ENCODE results near the gene ANKRD18A.

DNA sequence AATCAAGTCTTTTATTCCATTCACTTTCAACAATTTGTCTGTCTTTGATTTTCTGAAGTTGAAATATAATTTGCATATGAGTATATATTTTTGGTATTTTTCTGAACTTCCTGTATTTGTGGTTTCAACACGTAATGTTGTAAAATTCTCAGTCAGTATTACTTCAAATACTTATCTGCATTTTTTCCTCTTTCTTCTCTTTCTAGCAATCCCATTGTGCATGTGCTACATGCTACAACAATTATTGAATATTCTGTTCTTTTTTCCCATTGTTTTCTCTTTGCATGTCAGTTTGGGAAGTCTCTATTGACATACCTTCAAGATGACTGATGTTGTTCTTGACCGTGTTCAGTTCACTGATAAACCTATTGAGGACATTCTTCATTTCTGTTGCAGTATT is 5.6 kb upstream of the ANKRD18A start:
- TF ChIP-seq, protein P1, sequence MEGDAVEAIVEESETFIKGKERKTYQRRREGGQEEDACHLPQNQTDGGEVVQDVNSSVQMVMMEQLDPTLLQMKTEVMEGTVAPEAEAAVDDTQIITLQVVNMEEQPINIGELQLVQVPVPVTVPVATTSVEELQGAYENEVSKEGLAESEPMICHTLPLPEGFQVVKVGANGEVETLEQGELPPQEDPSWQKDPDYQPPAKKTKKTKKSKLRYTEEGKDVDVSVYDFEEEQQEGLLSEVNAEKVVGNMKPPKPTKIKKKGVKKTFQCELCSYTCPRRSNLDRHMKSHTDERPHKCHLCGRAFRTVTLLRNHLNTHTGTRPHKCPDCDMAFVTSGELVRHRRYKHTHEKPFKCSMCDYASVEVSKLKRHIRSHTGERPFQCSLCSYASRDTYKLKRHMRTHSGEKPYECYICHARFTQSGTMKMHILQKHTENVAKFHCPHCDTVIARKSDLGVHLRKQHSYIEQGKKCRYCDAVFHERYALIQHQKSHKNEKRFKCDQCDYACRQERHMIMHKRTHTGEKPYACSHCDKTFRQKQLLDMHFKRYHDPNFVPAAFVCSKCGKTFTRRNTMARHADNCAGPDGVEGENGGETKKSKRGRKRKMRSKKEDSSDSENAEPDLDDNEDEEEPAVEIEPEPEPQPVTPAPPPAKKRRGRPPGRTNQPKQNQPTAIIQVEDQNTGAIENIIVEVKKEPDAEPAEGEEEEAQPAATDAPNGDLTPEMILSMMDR (conservative IDR thresholded peaks at IDR 0.05; ENCODE audit: low read depth, low read length) = no peak
- TF ChIP-seq CEBPB (IDR thresholded peaks at IDR 0.05; ENCODE audit: low read depth, low read length) (no peak), BHLHE40 (IDR thresholded peaks at IDR 0.05; ENCODE audit: low read depth, low read length) (no peak), SMC3 (IDR thresholded peaks at IDR 0.05; ENCODE audit: low read depth, low read length) (no peak)

Measured in IMR-90 (cell line).